ENCODE results near the gene NDOR1. TPM values are rescaled to one million over a fixed set of nuclear protein-coding genes. Genes with fewer than 3 reads are reported as not detected.

Gene NDOR1
- total and polyA plus RNA-seq, 2 of the 8 experiments (the other 6 are each of a cell fraction or from before 2014, with no cell fraction given), result 25.7 to 32.3 TPM

GRCh38 chr9:137183980-137184595 is 21.4 kb upstream of the NDOR1 start:
- Histone ChIP-seq H2BK120ac (replicated peaks; ENCODE audit: low read depth, low read length) (no peak overlapping the region), H3K14ac (ENCODE audit: insufficient read length) (no peak overlapping the region), H3K23ac (ENCODE audit: insufficient read length) (no peak overlapping the region), H3K4me3 (ENCODE audit: extremely low read depth in 1 of 4, insufficient read depth in 2 of 4, low read depth in 3 of 4, low read length in 4 of 4) (no peak overlapping the region), H2AK5ac (ENCODE audit: low read depth, low read length) (no peak overlapping the region), H3K23me2 (ENCODE audit: low read depth, low read length) (peaks cover 5% of the 10 kb centered on the region; the same call in 1 of the 2 replicates), H3K79me2 (ENCODE audit: control insufficient read depth in 1 of 2, insufficient read depth in 2 of 2, low read length in 2 of 2) (peaks cover 0 to 20% of the 10 kb centered on the region in 2 experiments; a peak in 2 of 4 replicates), H3K27me3 (replicated peaks in 1 of 4; ENCODE audit: control insufficient read depth in 3 of 4, extremely low read depth in 1 of 4, insufficient read depth in 3 of 4, low read length in 3 of 4) (no peaks in the 10 kb centered on the region; a peak in 1 of 7 replicates), H4K5ac (ENCODE audit: insufficient read length, low read depth, low read length) (no peak overlapping the region), H2BK20ac (ENCODE audit: low read length) (no peak overlapping the region), H2BK15ac (ENCODE audit: low read length) (no peak overlapping the region), H2BK12ac (ENCODE audit: low read depth, low read length) (no peak overlapping the region), H3K9me3 (ENCODE audit: insufficient read depth in 2 of 2, low read depth in 1 of 2, low read length in 1 of 2) (no peaks in the 10 kb centered on the region), H3K79me1 (ENCODE audit: low read depth, low read length) (peaks cover 3% of the 10 kb centered on the region), H3K18ac (ENCODE audit: extremely low read depth, low read length) (no peak overlapping the region), H3K4me2 (ENCODE audit: insufficient read depth in 1 of 2, low read depth in 2 of 2, low read length in 2 of 2) (no peak overlapping the region), H4K20me1 (replicated peaks in 1 of 2; ENCODE audit: control insufficient read depth in 1 of 2, insufficient read depth in 2 of 2, low read length in 2 of 2) (peaks cover 0 to 25% of the 10 kb centered on the region in 2 experiments), H2AFZ (ENCODE audit: low read length) (no peak overlapping the region), H3K56ac (replicated peaks; ENCODE audit: insufficient read length, low read depth, low read length) (no peak overlapping the region), H4K8ac (ENCODE audit: extremely low read depth, insufficient read depth, low read length) (no peak overlapping the region), H3K4ac (replicated peaks; ENCODE audit: insufficient read length, low read depth, low read length) (no peak overlapping the region), H3K9ac (replicated peaks in 1 of 4; ENCODE audit: extremely low read depth in 1 of 4, low read depth in 3 of 4, low read length in 3 of 4) (no peak overlapping the region), H3K27ac (ENCODE audit: low read depth, low read length) (no peak overlapping the region), H3K4me1 (replicated peaks in 1 of 4; ENCODE audit: control insufficient read depth in 3 of 4, insufficient read depth in 4 of 4, low read length in 3 of 4) (peaks cover 0 to 10% (median 3%) of the 10 kb centered on the region in 4 experiments; a peak in 3 of 7 replicates), H4K91ac (replicated peaks; ENCODE audit: insufficient read length, low read length) (no peak overlapping the region), H3K36me3 (ENCODE audit: control insufficient read depth in 2 of 4, insufficient read depth in 4 of 4, low read length in 3 of 4) (peaks cover 0 to 40% (median 10%) of the 10 kb centered on the region in 4 experiments; a peak in 7 of 8 replicates), H2BK5ac (ENCODE audit: low read depth, low read length) (no peak overlapping the region)
- no peak for DNase-seq (ENCODE audit: low read depth in 1 of 2, low spot score in 2 of 2)
- TF ChIP-seq FOSL1 (IDR thresholded peaks at IDR 0.05; ENCODE audit: insufficient read depth, low read depth, low read length) (no peak), ZNF274 (IDR thresholded peaks at IDR 0.05; ENCODE audit: borderline replicate concordance, extremely low read depth, low read length) (no peak), CREB1 (IDR thresholded peaks at IDR 0.05) (no peak), POLR2A (IDR thresholded peaks at IDR 0.05; ENCODE audit: control extremely low read depth in 1 of 2, low read depth in 2 of 2, low read length in 2 of 2) (no peak), CTCF (IDR thresholded peaks at IDR 0.05; ENCODE audit: control extremely low read depth in 1 of 3, insufficient read depth in 1 of 3, low read depth in 1 of 3, low read length in 3 of 3) (no peak)
- ChIA-PET CTCF (ENCODE audit: partially characterized antibody) (no interaction called here), POLR2A (ENCODE audit: partially characterized antibody) (interaction anchor here (0.6 to 0.9 kb wide), 2 partner anchors 9 to 226 kb away, joined by 3 to 4 read pairs; no protein-coding TSS in a partner anchor)
- no peak for FAIRE-seq
- WGBS, 2 experiments (ENCODE audit: extremely low coverage in 1 of 2, insufficient coverage in 1 of 2, insufficient read length in 1 of 2, insufficient replicate concordance in 2 of 2, low coverage in 1 of 2, low lambda C conversion rate in 2 of 2, missing lambda C conversion rate in 1 of 2), result 93% methylated on average over 27 of the region's 27 CpGs; no CpG with 5 or more reads in 1 of the 2 experiments

All from H1 (cell line).